ENCODE measurements around the gene ZSCAN4.

DNA sequence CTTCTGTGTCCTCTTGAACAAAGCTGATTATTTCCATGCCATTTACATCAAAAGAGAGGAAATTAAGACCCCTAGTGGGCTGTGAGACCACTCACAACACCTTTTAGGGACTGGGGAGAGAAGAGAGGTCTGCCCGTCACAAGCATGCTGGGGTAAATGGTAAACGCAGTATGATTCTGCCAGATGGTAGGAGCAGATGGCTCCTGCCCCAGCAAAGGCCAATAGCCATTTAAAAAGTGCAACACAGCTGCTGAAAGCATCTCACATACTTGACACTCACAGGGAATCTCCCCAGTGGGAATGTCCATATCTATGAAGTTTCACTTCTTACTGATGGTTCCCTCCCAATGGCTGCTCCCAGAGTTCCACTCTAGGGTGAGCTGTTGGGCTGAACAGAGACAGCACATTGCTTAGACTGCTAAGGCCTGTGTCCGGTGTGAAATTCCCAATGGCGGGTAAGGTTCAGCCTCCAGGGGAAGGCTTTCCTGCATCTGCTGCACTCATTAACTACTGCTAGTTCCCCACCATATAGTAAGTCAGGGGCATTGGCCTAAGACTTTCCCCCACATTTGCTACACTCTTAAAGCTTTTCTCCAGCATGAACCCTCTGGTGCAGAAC lies 51.3 kb downstream of the ZSCAN4 start:
- TF ChIP-seq, protein P1, sequence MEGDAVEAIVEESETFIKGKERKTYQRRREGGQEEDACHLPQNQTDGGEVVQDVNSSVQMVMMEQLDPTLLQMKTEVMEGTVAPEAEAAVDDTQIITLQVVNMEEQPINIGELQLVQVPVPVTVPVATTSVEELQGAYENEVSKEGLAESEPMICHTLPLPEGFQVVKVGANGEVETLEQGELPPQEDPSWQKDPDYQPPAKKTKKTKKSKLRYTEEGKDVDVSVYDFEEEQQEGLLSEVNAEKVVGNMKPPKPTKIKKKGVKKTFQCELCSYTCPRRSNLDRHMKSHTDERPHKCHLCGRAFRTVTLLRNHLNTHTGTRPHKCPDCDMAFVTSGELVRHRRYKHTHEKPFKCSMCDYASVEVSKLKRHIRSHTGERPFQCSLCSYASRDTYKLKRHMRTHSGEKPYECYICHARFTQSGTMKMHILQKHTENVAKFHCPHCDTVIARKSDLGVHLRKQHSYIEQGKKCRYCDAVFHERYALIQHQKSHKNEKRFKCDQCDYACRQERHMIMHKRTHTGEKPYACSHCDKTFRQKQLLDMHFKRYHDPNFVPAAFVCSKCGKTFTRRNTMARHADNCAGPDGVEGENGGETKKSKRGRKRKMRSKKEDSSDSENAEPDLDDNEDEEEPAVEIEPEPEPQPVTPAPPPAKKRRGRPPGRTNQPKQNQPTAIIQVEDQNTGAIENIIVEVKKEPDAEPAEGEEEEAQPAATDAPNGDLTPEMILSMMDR (IDR thresholded peaks at IDR 0.05) = no peak
- TF ChIP-seq POLR2A (IDR thresholded peaks at IDR 0.05) = no peak
